ENCODE measurements around the gene ABTB2.

GRCh38 chr11:34252015-34252414 is 105.8 kb downstream of the ABTB2 start:
- TF ChIP-seq CTCF (conservative IDR thresholded peaks at IDR 0.05; ENCODE audit: low read length) (no peak), EZH2phosphoT487 (IDR thresholded peaks at IDR 0.05; ENCODE audit: borderline replicate concordance, low read depth, low read length) (no peak)
